ENCODE results near the gene CYFIP1. TPM values are rescaled to one million over a fixed set of nuclear protein-coding genes. Genes with fewer than 3 reads are reported as not detected.

Gene CYFIP1
- total RNA-seq, 4 donors from 2014 or later: 31.1 to 52.6 (median 37.4) TPM

DNA sequence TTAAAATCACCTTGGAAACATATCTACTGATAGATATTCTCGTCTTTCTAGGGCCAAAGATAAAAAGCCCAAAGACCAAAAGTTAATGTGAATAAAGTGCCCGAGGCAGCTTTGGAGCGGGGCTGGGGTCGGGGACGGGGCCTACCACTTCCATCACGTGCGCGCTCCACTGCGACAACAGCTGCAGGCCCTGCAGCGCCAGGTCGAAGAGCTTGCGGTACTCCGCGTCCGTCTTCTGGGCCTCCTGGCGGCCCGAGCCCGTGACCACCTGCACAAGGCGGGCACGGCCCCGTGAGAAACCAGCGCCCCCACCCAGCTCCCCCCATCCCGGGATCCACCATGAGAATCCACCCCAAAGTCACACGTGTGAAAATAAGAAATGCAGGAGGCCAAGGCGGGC, 52.4 kb downstream of the CYFIP1 start:
- H3K27me3 ChIP-seq: no peaks in the 10 kb centered on the region
- no peak overlapping the region for H3K27ac ChIP-seq
- peaks cover 0 to 36% of the 10 kb centered on the region in 2 donors for H3K36me3 ChIP-seq
- in situ Hi-C loops (cut with MboI; ENCODE audit: low sequenced_read_pairs in 4 of 4) (no loop called here), intact Hi-C loops (cut with DNase I; ENCODE audit: low total_unique reads) (no loop called here)
- no peak overlapping the region for H3K4me3 ChIP-seq
- H3K9me3 ChIP-seq: no peaks in the 10 kb centered on the region
- no peak for ATAC-seq
- TF ChIP-seq POLR2A (IDR thresholded peaks at IDR 0.05): no peak
- TF ChIP-seq, protein P1, sequence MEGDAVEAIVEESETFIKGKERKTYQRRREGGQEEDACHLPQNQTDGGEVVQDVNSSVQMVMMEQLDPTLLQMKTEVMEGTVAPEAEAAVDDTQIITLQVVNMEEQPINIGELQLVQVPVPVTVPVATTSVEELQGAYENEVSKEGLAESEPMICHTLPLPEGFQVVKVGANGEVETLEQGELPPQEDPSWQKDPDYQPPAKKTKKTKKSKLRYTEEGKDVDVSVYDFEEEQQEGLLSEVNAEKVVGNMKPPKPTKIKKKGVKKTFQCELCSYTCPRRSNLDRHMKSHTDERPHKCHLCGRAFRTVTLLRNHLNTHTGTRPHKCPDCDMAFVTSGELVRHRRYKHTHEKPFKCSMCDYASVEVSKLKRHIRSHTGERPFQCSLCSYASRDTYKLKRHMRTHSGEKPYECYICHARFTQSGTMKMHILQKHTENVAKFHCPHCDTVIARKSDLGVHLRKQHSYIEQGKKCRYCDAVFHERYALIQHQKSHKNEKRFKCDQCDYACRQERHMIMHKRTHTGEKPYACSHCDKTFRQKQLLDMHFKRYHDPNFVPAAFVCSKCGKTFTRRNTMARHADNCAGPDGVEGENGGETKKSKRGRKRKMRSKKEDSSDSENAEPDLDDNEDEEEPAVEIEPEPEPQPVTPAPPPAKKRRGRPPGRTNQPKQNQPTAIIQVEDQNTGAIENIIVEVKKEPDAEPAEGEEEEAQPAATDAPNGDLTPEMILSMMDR (IDR thresholded peaks at IDR 0.05 in 4 of 5, conservative IDR thresholded peaks at IDR 0.05 in 1 of 5): no peak
- DNase-seq: no peak
- no peaks in the 10 kb centered on the region for H3K4me1 ChIP-seq

DNA sequence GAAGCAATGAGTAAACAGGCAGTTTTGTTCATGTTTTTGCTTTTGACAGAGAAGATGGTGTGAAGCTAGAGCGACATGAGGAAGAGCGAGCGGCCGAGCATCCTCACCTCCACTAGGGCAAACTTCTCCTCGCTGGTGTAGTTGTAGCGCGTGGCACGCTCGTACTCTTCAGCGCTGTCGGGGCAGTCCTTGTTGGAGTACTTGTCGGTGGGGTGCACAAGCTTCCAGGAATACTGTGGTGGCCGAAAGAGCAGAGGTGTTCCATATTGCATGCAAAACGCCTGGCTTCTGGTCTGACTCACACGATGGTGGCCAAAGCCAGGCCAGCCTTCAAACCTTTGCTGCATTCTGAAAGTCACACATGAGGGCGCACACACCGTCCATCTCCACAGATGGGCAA, 54.3 kb downstream of the CYFIP1 start:
- no peaks in the 10 kb centered on the region for H3K4me1 ChIP-seq
- H3K27ac ChIP-seq: no peak overlapping the region
- no peak for TF ChIP-seq POLR2A (IDR thresholded peaks at IDR 0.05)
- TF ChIP-seq, protein P1 (IDR thresholded peaks at IDR 0.05 in 4 of 5, conservative IDR thresholded peaks at IDR 0.05 in 1 of 5): no peak
- no peaks in the 10 kb centered on the region for H3K9me3 ChIP-seq
- H3K4me3 ChIP-seq: no peak overlapping the region
- intact Hi-C loops (cut with DNase I; ENCODE audit: low total_unique reads): no loop called here
- peaks cover 0 to 27% of the 10 kb centered on the region in 2 donors for H3K36me3 ChIP-seq
- in situ Hi-C loops (cut with MboI; ENCODE audit: low sequenced_read_pairs in 4 of 4): no loop called here
- H3K27me3 ChIP-seq: no peaks in the 10 kb centered on the region
- ATAC-seq (no peak), DNase-seq (no peak)

DNA sequence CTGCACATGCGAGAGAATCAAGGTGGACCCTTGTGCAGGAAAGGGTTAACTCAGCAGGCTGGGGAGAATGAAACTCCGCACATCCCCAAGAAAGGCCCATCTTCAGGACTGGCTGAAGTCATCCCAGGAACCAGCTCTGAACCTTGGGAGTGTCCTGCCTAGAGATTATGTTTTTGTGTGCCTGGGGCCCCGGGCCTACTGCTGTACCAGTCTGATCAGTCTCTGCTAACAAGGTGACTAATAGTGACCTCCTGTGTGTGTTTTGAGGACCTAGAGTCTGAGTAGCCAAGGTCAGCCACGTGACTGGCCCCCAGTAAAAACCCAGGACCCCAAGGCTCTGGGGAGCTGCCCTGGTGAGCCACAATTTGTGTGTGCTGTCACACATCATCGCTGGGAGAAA, 58.2 kb downstream of the CYFIP1 start:
- no peak overlapping the region for H3K4me3 ChIP-seq
- in situ Hi-C loops (cut with MboI; ENCODE audit: low sequenced_read_pairs in 4 of 4) (no loop called here), intact Hi-C loops (cut with DNase I; ENCODE audit: low total_unique reads) (no loop called here)
- peaks cover 0 to 34% of the 10 kb centered on the region in 2 donors for H3K36me3 ChIP-seq
- DNase-seq (no peak), ATAC-seq (no peak)
- no peak for TF ChIP-seq POLR2A (IDR thresholded peaks at IDR 0.05)
- TF ChIP-seq, protein P1 (IDR thresholded peaks at IDR 0.05 in 4 of 5, conservative IDR thresholded peaks at IDR 0.05 in 1 of 5): no peak
- no peaks in the 10 kb centered on the region for H3K4me1 ChIP-seq
- no peak overlapping the region for H3K27ac ChIP-seq
- no peaks in the 10 kb centered on the region for H3K9me3 ChIP-seq
- no peaks in the 10 kb centered on the region for H3K27me3 ChIP-seq

DNA sequence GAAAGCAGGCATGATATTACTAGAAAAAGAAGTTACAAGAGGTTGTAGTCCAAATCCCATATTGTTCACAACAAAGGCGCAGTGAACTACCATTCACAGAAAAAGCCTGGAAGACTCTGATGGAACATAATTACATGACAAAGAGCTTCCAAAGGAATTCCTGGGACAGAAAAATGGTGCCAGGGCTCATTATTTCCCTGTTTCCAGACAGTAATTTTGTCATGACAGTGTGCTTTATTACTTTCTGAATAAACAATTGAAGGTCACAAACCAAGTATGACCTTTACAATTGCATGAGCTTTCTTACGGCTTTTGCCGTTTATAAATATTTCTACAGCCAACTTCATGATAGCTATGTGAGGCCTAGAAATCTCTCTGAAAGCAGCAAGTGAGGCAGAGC, 61.0 kb downstream of the CYFIP1 start:
- no peak for DNase-seq
- Histone ChIP-seq H3K27ac (no peak overlapping the region), H3K27me3 (no peaks in the 10 kb centered on the region), H3K36me3 (peaks cover 0 to 36% of the 10 kb centered on the region in 2 donors), H3K4me1 (no peaks in the 10 kb centered on the region), H3K9me3 (no peaks in the 10 kb centered on the region), H3K4me3 (no peak overlapping the region)
- intact Hi-C loops (cut with DNase I; ENCODE audit: low total_unique reads) (no loop called here), in situ Hi-C loops (cut with MboI; ENCODE audit: low sequenced_read_pairs in 4 of 4) (no loop called here)
- TF ChIP-seq, protein P1 (IDR thresholded peaks at IDR 0.05 in 4 of 5, conservative IDR thresholded peaks at IDR 0.05 in 1 of 5): no peak
- no peak for TF ChIP-seq POLR2A (IDR thresholded peaks at IDR 0.05)
- no peak for ATAC-seq

DNA sequence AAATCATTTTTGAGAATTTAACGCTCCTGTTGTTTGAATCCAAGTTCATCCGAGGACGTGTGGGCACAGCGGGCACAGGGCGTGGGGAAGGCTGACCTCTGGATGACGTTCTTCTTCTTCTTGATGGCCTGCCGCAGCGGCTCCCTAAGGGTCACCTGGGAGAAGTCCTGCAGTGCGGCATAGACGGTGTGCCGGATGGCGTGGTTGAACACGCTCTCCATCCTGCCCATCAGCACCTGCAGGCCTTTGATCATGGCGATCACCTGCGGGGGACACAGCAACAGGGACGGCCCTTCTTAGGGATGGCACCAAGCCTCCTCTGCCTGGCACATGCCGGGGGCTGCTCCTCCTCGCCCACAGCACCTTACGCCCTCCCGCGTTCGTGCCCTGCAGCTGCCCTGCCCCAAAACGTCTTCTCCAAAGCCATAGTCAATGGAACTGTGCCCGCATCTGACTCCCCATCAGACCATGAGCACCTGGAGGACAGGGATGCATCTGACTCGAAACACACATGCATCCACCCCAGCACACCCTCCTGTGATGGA, 61.5 kb downstream of the CYFIP1 start:
- ATAC-seq (no peak), DNase-seq (no peak)
- no peaks in the 10 kb centered on the region for H3K4me1 ChIP-seq
- H3K4me3 ChIP-seq: no peak overlapping the region
- in situ Hi-C loops (cut with MboI; ENCODE audit: low sequenced_read_pairs in 4 of 4) (no loop called here), intact Hi-C loops (cut with DNase I; ENCODE audit: low total_unique reads) (no loop called here)
- H3K27me3 ChIP-seq: no peaks in the 10 kb centered on the region
- TF ChIP-seq POLR2A (IDR thresholded peaks at IDR 0.05): no peak
- TF ChIP-seq, protein P1 (IDR thresholded peaks at IDR 0.05 in 4 of 5, conservative IDR thresholded peaks at IDR 0.05 in 1 of 5): no peak
- H3K27ac ChIP-seq: no peak overlapping the region
- peaks cover 0 to 41% of the 10 kb centered on the region in 2 donors for H3K36me3 ChIP-seq
- no peaks in the 10 kb centered on the region for H3K9me3 ChIP-seq

Data from gastrocnemius medialis (tissue), 4 donors.